ENCODE measurements around the gene KDM6B.

GRCh38 chr17:7818026-7818425, 16.0 kb upstream of the KDM6B start:
- TF ChIP-seq, protein P1, sequence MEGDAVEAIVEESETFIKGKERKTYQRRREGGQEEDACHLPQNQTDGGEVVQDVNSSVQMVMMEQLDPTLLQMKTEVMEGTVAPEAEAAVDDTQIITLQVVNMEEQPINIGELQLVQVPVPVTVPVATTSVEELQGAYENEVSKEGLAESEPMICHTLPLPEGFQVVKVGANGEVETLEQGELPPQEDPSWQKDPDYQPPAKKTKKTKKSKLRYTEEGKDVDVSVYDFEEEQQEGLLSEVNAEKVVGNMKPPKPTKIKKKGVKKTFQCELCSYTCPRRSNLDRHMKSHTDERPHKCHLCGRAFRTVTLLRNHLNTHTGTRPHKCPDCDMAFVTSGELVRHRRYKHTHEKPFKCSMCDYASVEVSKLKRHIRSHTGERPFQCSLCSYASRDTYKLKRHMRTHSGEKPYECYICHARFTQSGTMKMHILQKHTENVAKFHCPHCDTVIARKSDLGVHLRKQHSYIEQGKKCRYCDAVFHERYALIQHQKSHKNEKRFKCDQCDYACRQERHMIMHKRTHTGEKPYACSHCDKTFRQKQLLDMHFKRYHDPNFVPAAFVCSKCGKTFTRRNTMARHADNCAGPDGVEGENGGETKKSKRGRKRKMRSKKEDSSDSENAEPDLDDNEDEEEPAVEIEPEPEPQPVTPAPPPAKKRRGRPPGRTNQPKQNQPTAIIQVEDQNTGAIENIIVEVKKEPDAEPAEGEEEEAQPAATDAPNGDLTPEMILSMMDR (IDR thresholded peaks at IDR 0.05 in 2 of 3, conservative IDR thresholded peaks at IDR 0.05 in 1 of 3; ENCODE audit: insufficient read depth in 2 of 3, low read depth in 1 of 3, low read length in 3 of 3) = no peak
- TF ChIP-seq CREB5 (CRISPR knock-in tag; IDR thresholded peaks at IDR 0.05) (no peak), ZFP36 (IDR thresholded peaks at IDR 0.05; ENCODE audit: low read depth, low read length, partially characterized antibody) (no peak), THRAP3 (IDR thresholded peaks at IDR 0.05; ENCODE audit: borderline replicate concordance) (no peak)

All from K562 (cell line).